GM19023 (cell line): ENCODE data around the gene ZBTB7C.

ENCODE experiments used
- ATAC-seq: cut with Tn5 transposase; IDR thresholded peaks from one replicate; pipeline ENCODE4 v1.9.1; 2021; ENCODE audit warnings: mild to moderate bottlenecking, moderate library complexity; ENCODE audit not compliant: unreplicated experiment

The ZBTB7C gene

DNA sequence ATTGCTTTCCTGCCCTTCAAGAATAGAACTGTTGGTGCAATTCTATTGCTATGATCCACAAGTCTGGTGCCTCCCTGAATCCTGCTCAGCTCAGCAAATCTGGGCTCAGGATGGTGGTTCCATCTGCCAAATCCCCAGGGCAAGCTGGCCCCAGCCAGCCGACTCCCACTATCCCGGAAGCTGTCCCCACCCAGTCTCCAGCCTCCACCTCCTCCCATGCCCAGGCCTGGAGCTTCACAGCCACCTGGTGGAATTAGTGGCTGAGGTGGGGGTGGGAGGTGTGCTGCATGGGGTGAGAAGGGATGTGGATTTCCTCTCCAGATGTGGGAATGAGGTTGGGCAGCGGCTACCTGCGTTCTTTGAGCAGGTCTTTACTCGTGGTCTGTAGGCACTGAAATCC, 359.4 kb downstream of the ZBTB7C start:
- ATAC-seq = no peak

DNA sequence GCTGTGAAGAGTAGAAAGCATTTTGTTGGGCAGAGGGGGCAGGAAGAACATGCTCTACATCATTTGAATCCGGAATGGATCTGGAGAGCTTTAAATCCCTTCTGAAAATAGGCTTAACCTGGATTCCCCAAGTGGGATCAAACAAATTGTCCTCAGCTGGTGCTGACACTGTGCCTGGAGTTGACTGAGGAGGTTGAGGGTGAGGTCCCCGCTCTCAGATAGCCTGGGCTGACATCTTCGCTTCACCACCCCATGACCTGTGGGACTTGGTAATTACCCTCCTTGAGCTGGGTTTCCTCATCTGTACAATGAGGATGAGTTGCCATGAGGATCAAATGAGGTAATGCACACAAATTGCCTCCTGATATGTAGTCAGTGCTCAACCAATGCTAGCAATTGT, 360.9 kb downstream of the ZBTB7C start:
- ATAC-seq = no peak

- no peak for ATAC-seq
Observed at GRCh38 chr18:48046843-48047242, 362.3 kb downstream of the ZBTB7C start.

DNA sequence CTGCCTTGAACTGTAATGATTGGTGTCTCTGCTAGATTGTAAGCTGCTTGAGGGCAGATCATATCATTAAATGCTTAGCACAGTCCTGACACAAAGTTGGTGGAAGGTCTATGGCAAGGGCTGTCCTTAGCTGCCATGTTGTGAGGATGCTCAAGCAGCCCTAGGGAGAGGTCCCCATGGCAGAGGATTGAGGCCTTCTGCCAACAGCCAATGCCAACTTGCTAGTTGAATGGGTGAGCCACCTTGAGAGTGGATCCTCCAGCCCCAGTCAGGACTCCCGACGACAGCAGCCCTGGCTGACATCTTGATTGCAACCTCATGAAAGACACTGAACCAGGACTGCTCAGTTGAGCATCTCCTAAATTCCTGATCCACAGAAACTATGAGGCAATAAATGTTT, 363.4 kb downstream of the ZBTB7C start:
- no peak for ATAC-seq

- no peak for ATAC-seq
Observed at GRCh38 chr18:48044944-48045343, 364.2 kb downstream of the ZBTB7C start.

DNA sequence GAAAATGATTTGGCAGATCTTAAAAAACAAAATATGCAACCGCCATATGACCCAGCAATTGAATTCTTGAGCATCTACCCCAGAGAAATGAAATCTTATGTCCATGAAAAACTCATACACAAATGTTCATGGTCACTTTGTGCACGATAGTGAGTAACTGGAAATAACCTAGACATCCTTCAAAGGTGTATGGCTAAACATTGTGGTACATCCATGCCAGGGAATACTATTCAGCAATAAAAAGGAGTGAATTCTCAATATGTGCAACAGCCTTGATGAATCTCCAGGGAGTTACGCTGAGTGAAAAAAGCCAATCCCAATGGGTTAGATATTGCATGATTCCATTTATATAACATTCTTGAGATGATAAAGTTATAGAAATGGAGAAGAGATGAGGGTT, 366.0 kb downstream of the ZBTB7C start:
- no peak for ATAC-seq

DNA sequence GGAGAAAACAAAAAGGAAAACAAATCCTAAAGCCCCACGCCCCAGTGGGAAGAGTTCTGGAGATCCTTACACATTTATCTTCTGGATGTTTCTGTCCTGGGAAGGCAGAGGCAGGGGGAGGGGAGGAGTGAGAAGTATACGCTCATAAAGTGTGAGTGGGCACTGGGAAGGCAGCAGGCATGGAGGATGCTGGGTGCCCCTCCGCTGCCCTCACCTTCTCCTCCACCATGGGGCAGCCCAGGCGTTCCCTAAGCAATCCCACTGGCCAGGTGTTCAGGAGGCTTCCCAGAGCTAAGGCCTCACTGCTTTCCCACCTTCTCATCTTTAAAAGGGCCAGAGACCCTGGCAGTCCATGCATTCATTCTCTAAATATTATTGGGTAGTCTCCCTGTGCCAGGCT, 366.8 kb downstream of the ZBTB7C start:
- no peak for ATAC-seq

DNA sequence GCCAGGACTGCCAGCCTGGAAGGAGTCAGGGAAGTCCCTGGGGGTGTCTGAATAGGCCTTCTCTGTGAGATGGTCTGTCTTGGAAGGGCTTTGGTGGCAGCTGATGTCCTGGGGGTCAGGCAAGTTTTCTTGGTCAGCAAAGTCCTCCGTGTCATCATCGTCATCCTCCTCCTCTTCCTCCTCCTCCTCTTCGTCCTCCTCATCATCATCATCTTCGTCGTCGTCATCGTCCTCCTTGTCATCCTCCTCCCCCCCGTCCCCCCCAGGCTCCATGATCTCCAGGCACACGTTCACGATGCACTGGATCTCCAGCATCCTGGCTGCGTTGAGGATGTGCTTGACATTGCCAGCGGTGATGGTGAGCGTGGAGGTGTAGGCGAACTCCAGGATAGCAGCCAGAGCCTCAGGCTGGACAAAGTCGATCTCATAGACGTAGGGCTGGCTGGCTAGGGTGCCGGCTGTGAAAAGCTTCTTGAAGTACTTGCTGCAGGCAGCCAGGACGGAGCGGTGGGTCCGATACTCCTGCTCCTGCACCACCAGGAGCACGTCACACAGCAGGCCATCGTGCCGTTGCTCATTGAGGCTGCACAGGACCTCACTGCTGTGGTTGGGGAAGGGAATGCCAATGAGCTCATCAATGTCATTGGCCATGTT, 368.6 kb downstream of the ZBTB7C start:
- no peak for ATAC-seq

DNA sequence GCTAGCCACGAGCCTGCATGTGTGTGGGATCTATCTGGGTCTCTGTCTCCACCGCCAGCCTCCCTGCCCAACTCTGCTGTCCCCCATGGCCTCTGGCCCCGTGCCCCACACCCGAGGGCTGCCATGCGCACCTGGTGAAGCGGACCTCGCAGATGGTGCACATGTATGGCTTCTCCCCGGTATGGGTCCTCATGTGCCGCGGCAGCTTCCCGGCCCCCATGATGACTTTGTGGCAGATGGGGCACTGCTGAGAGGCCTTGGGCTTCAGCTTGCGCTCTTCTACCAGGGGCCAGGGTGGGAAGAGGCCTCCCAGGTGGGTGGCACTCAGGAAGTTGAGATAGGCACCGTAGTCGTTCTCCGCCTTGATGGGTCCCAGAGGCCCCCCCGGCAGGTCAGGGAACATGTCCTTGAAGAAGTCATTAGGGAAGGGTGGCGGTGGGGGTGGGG, 369.4 kb downstream of the ZBTB7C start:
- no peak for ATAC-seq

DNA sequence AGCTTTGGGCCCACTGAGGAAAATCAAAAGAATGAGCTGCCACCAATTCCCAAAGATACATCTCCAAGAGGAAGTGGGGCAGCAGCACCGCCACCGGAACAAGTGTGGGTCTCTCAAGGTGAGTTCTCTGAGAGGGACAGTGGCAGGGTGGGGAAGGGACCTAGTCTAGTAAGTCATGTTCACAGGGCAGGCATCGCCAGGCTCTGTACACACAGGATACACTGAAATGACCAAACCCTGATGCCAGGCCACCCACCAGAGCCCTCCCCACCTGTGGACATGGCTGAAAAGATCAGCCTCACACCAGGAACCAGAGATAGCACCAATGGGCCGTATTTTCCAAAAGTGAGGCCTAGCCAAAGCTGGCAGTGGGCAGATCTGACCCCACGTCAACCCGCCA, 370.5 kb downstream of the ZBTB7C start:
- ATAC-seq = no peak

GRCh38 chr18:48037481-48038271, 371.5 kb downstream of the ZBTB7C start:
- ATAC-seq = no peak

DNA sequence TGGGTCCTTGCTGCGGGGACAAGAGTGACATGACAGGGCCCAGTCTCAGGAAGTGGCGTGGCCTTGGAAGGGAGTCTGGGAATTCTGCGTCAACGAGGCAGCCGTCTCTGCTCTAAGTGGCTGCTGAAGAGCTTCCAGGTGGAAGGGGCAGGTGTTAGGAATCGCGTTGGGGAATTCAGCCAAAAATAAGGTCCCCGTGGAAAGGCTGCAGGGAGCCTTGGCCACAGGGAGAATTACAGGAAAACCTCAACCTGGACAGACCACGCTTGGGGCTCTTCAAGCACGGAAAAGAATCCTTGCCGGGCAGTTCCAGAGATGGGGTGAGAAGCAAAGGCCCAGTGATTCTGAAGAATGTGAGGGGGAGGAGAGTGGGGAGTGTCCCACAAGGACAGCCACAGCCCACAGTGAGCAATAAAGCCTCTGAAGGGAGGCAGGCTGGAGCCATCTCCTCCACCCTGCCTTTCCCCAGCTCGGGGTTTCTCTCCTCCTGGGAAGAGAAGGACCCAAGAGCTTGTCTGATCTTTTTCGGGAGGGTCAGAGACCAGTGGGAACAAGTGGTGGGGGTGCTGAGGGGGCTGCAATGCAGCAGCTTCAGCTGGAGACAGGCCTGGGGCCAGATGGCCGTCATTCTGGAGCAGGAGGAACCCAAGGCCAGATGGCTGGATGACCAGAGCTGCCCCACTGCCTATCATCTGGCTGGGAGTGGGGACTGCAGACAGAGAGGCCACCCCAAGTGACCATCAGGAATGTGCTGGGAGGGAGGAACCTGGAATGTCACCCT, 372.4 kb downstream of the ZBTB7C start:
- no peak for ATAC-seq

- no peak for ATAC-seq
Observed at GRCh38 chr18:48036226-48036625, 373.0 kb downstream of the ZBTB7C start.

DNA sequence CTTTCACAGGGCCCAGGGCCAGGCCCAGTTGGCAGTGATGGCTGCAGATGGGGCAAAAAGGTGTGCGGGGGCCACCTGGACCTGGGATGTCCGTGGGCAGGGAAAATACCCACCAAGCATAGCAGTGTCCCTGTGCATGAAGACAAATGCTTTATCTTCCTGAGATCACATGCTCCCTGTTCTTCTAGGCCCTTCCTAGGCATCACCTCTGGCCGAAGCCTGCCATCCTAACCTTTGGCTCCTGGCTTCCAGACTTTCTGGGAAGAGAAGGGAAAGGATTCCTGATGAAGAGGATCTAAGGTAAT, 373.7 kb downstream of the ZBTB7C start:
- no peak for ATAC-seq

DNA sequence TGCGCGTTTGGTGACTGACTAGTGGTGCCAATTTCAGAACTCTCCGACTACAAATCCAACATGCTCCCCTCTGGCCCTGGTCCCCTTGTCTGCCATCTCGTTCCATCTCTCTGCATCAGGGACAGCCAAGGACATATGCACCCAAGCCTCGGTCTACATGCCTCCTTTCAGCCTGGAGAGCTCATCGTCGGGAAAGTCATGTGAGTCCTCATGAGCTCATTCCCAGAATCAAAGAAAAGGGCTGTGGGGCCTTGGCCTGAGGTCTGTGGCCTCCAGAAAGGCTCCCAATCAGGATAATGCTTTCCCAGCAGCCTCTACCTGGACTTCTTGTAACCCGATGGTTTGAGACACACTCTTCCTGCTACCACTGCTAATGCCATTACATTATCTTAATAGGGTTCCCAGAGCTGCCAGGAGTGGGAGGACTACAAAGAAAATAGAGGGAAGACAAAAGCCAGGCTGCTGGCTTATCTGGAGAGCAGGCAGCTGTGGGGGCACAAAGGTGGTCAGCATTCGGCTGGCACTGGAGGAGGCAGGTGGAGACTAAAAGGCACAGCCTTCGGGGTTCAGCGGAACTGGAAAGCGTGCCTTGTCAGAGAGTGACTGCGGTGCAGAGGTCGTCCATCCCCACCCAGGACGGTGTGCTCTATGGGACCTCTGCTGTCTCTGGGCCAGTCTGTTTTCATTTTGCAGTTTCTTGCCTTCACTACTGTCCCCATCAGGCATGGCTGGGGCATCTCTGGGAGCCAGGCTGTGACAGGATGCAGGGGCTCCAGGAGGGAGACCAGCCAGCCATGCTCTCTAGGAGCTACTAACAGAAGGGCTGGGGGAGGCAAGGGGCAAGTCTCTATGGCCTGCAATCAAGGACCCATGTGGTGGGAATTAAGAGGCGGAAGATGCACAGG, 374.3 kb downstream of the ZBTB7C start:
- ATAC-seq = no peak

- ATAC-seq = no peak
Observed at GRCh38 chr18:48033790-48034650, 375.2 kb downstream of the ZBTB7C start.

- no peak for ATAC-seq
Observed at GRCh38 chr18:48032876-48033789, 376.1 kb downstream of the ZBTB7C start.

- no peak for ATAC-seq
Observed at GRCh38 chr18:48031641-48032040, 377.5 kb downstream of the ZBTB7C start.
